ENCODE data around the gene ARHGAP28.

ARHGAP28 gene

DNA sequence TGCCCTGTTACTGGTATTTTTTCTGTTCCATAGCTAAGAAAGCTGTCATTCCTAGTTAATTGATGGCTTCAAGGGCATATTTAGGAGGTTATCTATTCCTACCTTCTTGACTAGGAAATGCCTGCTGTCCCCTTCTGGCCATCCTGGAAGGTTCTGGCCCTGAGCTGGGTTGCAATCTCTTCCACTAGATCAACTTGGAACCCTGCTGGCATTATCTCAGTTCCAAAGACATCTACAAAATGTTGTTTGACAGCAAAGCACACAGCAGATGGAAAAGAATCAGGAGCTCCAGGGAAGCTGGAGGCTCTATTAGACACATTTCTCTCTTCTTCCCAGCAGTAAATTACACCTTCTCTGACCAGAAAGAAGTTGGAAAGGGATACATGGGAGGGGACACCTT lies 192.1 kb downstream of the ARHGAP28 start:
- Histone ChIP-seq H3K4me3 (replicated peaks; ENCODE audit: insufficient read depth, low read length) (no peak overlapping the region), H3K27me3 (ENCODE audit: insufficient read depth, poor library complexity, severe bottlenecking) (peaks cover 2% of the 10 kb centered on the region), H3K27ac (replicated peaks) (no peak overlapping the region)
- DNase-seq (ENCODE audit: low read depth in 1 of 2, low spot score in 1 of 2) = no peak
- TF ChIP-seq, protein P1, sequence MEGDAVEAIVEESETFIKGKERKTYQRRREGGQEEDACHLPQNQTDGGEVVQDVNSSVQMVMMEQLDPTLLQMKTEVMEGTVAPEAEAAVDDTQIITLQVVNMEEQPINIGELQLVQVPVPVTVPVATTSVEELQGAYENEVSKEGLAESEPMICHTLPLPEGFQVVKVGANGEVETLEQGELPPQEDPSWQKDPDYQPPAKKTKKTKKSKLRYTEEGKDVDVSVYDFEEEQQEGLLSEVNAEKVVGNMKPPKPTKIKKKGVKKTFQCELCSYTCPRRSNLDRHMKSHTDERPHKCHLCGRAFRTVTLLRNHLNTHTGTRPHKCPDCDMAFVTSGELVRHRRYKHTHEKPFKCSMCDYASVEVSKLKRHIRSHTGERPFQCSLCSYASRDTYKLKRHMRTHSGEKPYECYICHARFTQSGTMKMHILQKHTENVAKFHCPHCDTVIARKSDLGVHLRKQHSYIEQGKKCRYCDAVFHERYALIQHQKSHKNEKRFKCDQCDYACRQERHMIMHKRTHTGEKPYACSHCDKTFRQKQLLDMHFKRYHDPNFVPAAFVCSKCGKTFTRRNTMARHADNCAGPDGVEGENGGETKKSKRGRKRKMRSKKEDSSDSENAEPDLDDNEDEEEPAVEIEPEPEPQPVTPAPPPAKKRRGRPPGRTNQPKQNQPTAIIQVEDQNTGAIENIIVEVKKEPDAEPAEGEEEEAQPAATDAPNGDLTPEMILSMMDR (IDR thresholded peaks at IDR 0.05; ENCODE audit: insufficient read depth, low read length) = no peak
- TF ChIP-seq SPI1 (IDR thresholded peaks at IDR 0.05; ENCODE audit: borderline replicate concordance, low read depth) = no peak

DNA sequence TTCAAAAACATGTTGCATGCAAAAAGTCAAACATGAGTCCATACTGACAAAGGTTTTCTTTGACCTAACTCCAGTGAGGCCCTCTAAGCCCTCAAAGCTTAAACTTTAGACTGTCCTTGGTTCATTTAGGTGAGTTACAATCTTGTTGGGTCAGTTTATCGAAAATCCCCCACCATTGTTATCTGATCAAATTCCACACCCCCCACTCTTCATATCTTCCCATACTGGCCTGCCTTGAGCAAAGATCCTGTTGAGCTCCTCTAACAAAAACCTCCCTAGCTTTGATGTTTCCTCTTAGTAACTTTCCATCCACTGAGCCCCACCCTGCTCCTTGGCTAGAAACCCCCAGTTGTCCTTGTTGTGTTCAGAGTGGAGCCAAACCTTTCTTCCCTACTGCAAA lies 193.7 kb downstream of the ARHGAP28 start:
- TF ChIP-seq, protein P2, sequence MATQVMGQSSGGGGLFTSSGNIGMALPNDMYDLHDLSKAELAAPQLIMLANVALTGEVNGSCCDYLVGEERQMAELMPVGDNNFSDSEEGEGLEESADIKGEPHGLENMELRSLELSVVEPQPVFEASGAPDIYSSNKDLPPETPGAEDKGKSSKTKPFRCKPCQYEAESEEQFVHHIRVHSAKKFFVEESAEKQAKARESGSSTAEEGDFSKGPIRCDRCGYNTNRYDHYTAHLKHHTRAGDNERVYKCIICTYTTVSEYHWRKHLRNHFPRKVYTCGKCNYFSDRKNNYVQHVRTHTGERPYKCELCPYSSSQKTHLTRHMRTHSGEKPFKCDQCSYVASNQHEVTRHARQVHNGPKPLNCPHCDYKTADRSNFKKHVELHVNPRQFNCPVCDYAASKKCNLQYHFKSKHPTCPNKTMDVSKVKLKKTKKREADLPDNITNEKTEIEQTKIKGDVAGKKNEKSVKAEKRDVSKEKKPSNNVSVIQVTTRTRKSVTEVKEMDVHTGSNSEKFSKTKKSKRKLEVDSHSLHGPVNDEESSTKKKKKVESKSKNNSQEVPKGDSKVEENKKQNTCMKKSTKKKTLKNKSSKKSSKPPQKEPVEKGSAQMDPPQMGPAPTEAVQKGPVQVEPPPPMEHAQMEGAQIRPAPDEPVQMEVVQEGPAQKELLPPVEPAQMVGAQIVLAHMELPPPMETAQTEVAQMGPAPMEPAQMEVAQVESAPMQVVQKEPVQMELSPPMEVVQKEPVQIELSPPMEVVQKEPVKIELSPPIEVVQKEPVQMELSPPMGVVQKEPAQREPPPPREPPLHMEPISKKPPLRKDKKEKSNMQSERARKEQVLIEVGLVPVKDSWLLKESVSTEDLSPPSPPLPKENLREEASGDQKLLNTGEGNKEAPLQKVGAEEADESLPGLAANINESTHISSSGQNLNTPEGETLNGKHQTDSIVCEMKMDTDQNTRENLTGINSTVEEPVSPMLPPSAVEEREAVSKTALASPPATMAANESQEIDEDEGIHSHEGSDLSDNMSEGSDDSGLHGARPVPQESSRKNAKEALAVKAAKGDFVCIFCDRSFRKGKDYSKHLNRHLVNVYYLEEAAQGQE (IDR thresholded peaks at IDR 0.05; ENCODE audit: insufficient replicate concordance, low read depth) = no peak
- no peak for TF ChIP-seq POLR2AphosphoS5 (IDR thresholded peaks at IDR 0.05; ENCODE audit: low read depth)
- TF ChIP-seq, protein P1 (IDR thresholded peaks at IDR 0.05; ENCODE audit: insufficient read depth, low read length) = no peak
- no peak for TF ChIP-seq GABPA (IDR thresholded peaks at IDR 0.05; ENCODE audit: low read depth)
- TF ChIP-seq SPI1 (IDR thresholded peaks at IDR 0.05; ENCODE audit: borderline replicate concordance, low read depth) = no peak
- Histone ChIP-seq H3K27ac (replicated peaks) (no peak overlapping the region), H3K4me3 (replicated peaks; ENCODE audit: insufficient read depth, low read length) (no peak overlapping the region), H3K27me3 (ENCODE audit: insufficient read depth, poor library complexity, severe bottlenecking) (no peaks in the 10 kb centered on the region)
- DNase-seq (ENCODE audit: low read depth in 1 of 2, low spot score in 1 of 2) = no peak

DNA sequence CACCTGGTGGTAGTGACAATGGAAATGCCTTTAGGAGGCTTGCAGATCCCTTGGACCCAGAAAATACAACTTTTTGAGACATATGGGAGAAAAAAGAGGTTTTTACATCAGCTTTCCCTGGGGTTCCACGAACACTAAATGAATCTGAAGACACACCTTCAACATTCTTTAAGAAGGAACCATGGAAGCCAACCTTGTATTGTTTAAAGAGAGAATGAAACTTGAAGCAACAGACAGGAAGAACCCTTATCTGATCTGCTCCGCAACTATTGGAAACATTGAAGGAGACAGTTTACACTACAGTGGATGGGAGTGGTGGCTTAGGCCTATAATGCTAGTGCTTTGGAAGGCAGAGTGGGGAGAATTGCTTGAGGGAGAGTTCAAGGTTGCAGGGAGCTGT lies 197.6 kb downstream of the ARHGAP28 start:
- TF ChIP-seq, protein P2 (IDR thresholded peaks at IDR 0.05; ENCODE audit: insufficient replicate concordance, low read depth) = no peak
- no peak for TF ChIP-seq POLR2AphosphoS5 (IDR thresholded peaks at IDR 0.05; ENCODE audit: low read depth)
- Histone ChIP-seq H3K4me3 (replicated peaks; ENCODE audit: insufficient read depth, low read length) (no peak overlapping the region), H3K27me3 (ENCODE audit: insufficient read depth, poor library complexity, severe bottlenecking) (no peaks in the 10 kb centered on the region), H3K27ac (replicated peaks) (no peak overlapping the region)
- DNase-seq (ENCODE audit: low read depth in 1 of 2, low spot score in 1 of 2) = no peak

DNA sequence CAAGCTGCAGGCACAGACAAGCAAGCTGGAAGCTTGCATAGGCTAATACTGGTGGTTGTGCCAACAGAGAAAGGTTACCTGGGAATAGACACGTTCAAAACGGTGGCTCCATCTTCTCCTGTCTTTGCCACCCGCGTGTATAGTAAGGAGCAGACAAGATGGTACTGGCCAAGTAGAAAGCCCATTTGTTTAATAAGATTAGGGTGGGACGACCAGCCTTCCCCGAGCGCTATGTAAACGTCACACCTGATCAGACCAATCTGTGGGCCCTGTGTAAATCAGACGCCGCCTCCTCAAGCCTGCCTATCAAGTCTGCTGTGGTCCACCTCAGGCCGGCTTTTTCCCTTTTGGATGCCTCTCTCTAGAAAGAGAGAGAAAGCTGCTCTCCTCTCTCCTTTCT lies 198.8 kb downstream of the ARHGAP28 start:
- H3K27ac ChIP-seq (replicated peaks) = no peak overlapping the region
- H3K4me3 ChIP-seq (replicated peaks; ENCODE audit: insufficient read depth, low read length) = no peak overlapping the region
- DNase-seq (ENCODE audit: low read depth in 1 of 2, low spot score in 1 of 2) = no peak
- no peaks in the 10 kb centered on the region for H3K27me3 ChIP-seq (ENCODE audit: insufficient read depth, poor library complexity, severe bottlenecking)
- TF ChIP-seq, protein P2 (IDR thresholded peaks at IDR 0.05; ENCODE audit: insufficient replicate concordance, low read depth) = no peak
- no peak for TF ChIP-seq GABPA (IDR thresholded peaks at IDR 0.05; ENCODE audit: low read depth)
- no peak for TF ChIP-seq POLR2AphosphoS5 (IDR thresholded peaks at IDR 0.05; ENCODE audit: low read depth)
- no peak for TF ChIP-seq SPI1 (IDR thresholded peaks at IDR 0.05; ENCODE audit: borderline replicate concordance, low read depth)
- TF ChIP-seq, protein P1 (IDR thresholded peaks at IDR 0.05; ENCODE audit: insufficient read depth, low read length) = no peak
